LNCaP clone FGC (cell line): ENCODE measurements around the gene ATXN1.

Experiments
- DNase-seq: peaks from one replicate; pipeline ENCODE4 v3.0.0-alpha.2; 2011; ENCODE audit warnings: low read depth
- H3K4me3 ChIP-seq: 2 replicates; pipeline ENCODE4 v1.5.1; 2011; ENCODE audit warnings: mild to moderate bottlenecking, low read depth, low read length, control low read depth
- TF ChIP-seq, protein P1 (sequence below): IDR thresholded peaks from 2 replicates; pipeline ENCODE4 v1.5.1; 2012; ENCODE audit warnings: mild to moderate bottlenecking; ENCODE audit not compliant: control insufficient read depth, insufficient read depth; ENCODE audit errors: extremely low read depth

ATXN1 gene

DNA sequence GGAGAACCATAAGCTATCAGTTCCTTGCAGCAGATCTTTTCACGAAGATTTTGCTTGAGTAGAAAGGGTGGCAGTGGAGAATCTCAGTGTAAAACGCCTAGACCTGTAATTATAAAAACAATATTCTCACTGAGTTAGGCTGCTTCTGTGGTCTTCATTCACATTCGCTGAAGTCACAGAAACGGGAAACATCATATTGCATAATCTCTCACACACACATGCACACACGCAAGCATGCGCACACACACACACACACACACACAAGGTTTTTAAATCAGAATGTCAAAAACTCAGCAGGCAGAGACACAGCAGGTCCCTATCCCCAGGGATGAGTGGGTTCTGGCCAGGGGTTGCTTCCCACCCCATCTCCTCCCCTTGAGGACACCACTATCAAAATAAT lies 175.5 kb downstream of the ATXN1 start:
- no peak for DNase-seq
- no peak overlapping the region for H3K4me3 ChIP-seq
- TF ChIP-seq, protein P1, sequence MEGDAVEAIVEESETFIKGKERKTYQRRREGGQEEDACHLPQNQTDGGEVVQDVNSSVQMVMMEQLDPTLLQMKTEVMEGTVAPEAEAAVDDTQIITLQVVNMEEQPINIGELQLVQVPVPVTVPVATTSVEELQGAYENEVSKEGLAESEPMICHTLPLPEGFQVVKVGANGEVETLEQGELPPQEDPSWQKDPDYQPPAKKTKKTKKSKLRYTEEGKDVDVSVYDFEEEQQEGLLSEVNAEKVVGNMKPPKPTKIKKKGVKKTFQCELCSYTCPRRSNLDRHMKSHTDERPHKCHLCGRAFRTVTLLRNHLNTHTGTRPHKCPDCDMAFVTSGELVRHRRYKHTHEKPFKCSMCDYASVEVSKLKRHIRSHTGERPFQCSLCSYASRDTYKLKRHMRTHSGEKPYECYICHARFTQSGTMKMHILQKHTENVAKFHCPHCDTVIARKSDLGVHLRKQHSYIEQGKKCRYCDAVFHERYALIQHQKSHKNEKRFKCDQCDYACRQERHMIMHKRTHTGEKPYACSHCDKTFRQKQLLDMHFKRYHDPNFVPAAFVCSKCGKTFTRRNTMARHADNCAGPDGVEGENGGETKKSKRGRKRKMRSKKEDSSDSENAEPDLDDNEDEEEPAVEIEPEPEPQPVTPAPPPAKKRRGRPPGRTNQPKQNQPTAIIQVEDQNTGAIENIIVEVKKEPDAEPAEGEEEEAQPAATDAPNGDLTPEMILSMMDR: no peak

DNA sequence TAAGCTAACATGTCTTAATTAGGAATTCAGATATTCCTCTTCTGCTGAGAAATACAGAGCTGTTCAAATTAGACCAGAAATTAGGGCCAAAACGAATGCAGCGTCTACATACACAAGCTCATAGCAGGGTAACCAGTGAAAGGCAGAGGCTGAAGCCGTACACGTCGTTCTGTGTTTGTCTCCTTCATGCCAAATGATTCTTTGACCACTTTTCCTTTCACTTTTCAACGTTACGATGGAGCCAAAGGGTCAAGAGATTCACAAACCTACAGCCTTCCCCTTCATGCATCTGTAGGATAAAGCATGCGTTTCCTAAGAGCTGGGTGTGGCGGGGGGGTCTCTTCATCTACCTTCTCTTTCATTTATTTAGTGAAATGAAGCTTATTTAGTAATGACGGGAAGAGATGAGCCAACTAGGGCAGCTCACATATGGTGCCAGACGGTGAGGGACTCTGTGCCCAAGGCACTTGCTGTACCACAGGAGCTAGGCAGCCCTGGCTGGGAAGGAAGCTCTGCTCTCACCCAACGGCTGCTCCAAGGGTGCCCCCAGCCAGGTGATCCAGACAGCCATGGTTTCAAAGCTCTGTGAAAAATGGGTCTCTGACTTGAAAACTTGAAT lies 178.0 kb downstream of the ATXN1 start:
- DNase-seq: no peak
- TF ChIP-seq, protein P1: no peak
- no peak overlapping the region for H3K4me3 ChIP-seq

- H3K4me3 ChIP-seq: no peak overlapping the region
- TF ChIP-seq, protein P1: no peak
- DNase-seq: no peak
Measured at GRCh38 chr6:16582446-16583143, 178.7 kb downstream of the ATXN1 start.

DNA sequence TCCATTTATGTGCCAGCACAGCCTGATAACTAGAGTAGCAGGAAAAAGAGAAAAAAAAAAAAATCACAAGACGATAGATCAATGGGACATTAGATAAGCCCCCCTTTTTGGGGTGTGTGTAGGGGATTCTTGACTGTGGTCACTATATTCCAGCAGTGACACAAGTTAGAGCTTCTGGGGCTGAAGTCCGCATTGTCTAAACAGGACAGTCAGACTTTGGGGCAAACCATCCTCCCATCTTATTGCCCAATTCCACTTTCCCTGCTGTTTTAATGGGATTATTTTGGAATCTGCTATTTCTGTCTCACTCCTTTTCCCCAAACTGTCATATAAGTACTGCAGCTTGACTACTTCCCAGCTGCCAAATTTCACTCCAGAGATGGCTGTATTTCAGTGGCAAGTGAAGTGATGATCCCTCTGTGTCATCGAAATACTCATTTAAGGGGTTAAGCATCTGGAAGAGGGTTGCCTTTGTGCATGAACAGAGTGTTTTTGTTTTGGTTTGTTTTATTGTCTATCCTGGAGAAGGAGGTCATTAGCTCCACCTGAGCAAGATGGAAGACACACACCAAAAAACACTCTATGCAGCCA lies 182.5 kb downstream of the ATXN1 start:
- TF ChIP-seq, protein P1: no peak
- no peak for DNase-seq
- no peak overlapping the region for H3K4me3 ChIP-seq

DNA sequence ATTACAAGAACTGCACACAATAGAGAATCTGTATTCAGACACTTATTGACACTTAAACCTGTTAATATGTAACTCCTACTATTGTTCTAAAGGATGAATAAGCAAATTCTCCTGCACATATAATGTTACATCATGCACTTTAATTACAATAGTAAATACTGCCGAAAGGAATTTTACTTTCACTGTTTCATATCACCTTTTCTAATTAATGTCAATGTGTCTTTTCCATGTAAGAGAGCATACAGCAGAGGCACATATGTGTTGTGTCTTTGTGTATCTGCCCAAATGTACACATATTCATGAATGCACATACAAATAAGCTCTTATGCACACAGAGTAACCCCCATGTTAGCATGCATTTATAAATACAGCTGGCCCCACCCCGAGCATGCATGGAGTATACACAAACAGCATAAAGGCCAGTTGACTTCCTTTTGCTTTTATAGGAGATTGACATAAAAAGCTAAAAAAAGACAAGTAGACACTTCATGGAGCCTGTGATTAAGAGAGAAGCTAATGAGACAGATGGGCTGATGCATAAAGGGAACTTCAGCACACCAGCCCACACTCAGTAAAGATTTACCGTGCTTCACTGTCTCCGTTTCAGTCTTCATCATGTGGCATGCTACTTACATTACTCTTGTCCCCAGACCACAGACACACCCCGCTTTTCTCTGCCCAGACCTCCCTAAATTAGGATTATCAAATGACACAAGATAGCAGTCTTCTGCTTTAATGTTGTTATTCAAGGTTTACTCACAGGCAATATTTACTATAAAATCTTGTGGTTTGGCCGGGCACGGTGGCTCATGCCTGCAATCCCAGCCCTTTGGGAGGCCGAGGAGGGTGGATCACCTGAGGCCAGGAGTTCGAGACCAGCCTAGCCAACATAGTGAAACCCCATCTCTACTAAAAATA lies 184.6 kb downstream of the ATXN1 start:
- H3K4me3 ChIP-seq: no peak overlapping the region
- DNase-seq: no peak

DNA sequence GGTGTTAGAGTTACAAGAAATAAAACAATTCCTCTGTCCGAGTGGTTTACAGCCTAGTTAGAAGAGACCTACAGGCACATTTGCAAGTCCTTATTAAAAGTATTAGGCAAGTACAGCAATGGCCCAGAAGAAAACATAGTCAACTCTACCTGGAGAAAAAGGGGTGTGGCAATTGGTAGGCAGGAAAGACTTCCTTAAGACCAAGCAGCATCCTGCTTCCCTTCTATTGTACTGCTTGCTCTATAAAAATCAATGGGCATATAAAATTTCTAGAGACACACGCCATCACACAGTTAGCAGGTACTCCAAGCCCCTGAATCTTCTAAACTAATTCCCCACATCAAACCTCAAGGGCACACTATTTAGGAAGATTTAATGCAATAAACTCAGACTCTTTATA lies 185.6 kb downstream of the ATXN1 start:
- TF ChIP-seq, protein P1: no peak
- H3K4me3 ChIP-seq: no peak overlapping the region
- DNase-seq: no peak

More for the DNA sequence above, 184.6 kb downstream of the ATXN1 start:
- TF ChIP-seq, protein P1: no peak
